ENCODE results near the gene DNAH14. TPM values are rescaled to one million over a fixed set of nuclear protein-coding genes. Genes with fewer than 3 reads are reported as not detected.

Gene DNAH14
- total RNA-seq, 2 donors from 2014 or later: 36.6 to 41.6 TPM

DNA sequence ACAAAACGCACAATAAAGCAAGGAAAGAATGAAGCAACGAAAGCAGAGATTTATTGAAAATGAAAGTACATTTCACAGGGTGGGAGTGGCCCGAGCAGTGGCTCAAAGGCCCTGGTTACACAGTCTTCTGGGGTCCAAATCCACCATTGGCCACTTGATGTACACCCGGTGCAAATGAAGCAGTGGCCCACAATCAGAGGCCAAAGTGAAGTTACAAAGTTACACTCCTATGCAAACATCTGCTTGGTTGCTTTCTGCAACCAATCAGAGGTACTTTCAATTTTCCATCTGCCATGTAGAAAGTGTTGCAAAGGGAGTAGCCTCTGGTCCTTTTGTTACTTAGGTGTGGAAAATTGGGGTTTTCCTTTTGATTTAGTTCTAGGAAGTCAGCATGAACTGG is 10.0 kb upstream of the DNAH14 start:
- H3K4me3 Mint-ChIP-seq: no peak overlapping the region
- H3K9me3 Mint-ChIP-seq: peaks cover 2% of the 10 kb centered on the region
- no peak for DNase-seq
- H3K27me3 ChIP-seq (ENCODE audit: control insufficient read depth, insufficient read depth, low read length, poor library complexity, severe bottlenecking): peaks cover 23% of the 10 kb centered on the region
- TF ChIP-seq, protein P1, sequence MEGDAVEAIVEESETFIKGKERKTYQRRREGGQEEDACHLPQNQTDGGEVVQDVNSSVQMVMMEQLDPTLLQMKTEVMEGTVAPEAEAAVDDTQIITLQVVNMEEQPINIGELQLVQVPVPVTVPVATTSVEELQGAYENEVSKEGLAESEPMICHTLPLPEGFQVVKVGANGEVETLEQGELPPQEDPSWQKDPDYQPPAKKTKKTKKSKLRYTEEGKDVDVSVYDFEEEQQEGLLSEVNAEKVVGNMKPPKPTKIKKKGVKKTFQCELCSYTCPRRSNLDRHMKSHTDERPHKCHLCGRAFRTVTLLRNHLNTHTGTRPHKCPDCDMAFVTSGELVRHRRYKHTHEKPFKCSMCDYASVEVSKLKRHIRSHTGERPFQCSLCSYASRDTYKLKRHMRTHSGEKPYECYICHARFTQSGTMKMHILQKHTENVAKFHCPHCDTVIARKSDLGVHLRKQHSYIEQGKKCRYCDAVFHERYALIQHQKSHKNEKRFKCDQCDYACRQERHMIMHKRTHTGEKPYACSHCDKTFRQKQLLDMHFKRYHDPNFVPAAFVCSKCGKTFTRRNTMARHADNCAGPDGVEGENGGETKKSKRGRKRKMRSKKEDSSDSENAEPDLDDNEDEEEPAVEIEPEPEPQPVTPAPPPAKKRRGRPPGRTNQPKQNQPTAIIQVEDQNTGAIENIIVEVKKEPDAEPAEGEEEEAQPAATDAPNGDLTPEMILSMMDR (conservative IDR thresholded peaks at IDR 0.05): no peak
- H3K4me1 Mint-ChIP-seq: no peaks in the 10 kb centered on the region
- WGBS, 2 experiments (ENCODE audit: insufficient coverage in 1 of 2, insufficient read length in 1 of 2): 94 to 98% methylated on average over 4 of the region's 4 CpGs
- no peaks in the 10 kb centered on the region for H3K4me1 ChIP-seq (ENCODE audit: control insufficient read depth, insufficient read depth, low read length)
- no peaks in the 10 kb centered on the region for H3K36me3 Mint-ChIP-seq (ENCODE audit: low read depth)
- no peaks in the 10 kb centered on the region for H3K36me3 ChIP-seq (ENCODE audit: control insufficient read depth, insufficient read depth, low read length)
- H3K9ac ChIP-seq (ENCODE audit: extremely low read depth, low read length, poor library complexity, severe bottlenecking): no peak overlapping the region
- no peak overlapping the region for H3K27ac ChIP-seq (ENCODE audit: low read depth, low read length)
- H3K9me3 ChIP-seq (ENCODE audit: control insufficient read depth, low read length): peaks cover 2% of the 10 kb centered on the region
- H3K4me3 ChIP-seq (ENCODE audit: low read length): no peak overlapping the region
- H3K27ac Mint-ChIP-seq: no peak overlapping the region
- H3K27me3 Mint-ChIP-seq (ENCODE audit: insufficient read depth): peaks cover 36% of the 10 kb centered on the region

DNA sequence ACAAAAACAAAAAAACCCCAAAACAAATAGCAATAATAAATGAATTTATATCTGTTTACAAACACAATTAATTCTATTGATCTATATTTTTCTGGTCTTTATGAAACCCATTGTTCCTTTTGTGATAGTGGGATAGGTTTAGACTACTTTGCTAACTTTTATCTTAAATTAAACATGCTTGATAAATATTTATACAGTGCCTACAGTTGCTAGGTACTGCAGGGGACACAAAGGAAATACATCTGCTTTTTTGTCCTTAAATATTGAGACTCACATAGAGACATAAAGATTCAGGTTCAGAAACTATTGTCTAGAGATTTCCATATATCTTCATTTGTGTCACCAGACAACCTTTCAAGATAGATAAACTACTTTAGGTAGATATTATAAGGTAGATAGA is 8.5 kb upstream of the DNAH14 start:
- Histone ChIP-seq H3K9ac (ENCODE audit: extremely low read depth, low read length, poor library complexity, severe bottlenecking) (no peak overlapping the region), H3K4me3 (ENCODE audit: low read length) (no peak overlapping the region), H3K27me3 (ENCODE audit: control insufficient read depth, insufficient read depth, low read length, poor library complexity, severe bottlenecking) (peaks cover 34% of the 10 kb centered on the region), H3K36me3 (ENCODE audit: control insufficient read depth, insufficient read depth, low read length) (no peaks in the 10 kb centered on the region), H3K4me1 (ENCODE audit: control insufficient read depth, insufficient read depth, low read length) (no peaks in the 10 kb centered on the region), H3K27ac (ENCODE audit: low read depth, low read length) (no peak overlapping the region), H3K9me3 (ENCODE audit: control insufficient read depth, low read length) (no peaks in the 10 kb centered on the region)
- Mint-ChIP-seq H3K9me3 (no peaks in the 10 kb centered on the region), H3K4me3 (no peak overlapping the region), H3K36me3 (ENCODE audit: low read depth) (no peaks in the 10 kb centered on the region), H3K27ac (no peak overlapping the region), H3K27me3 (ENCODE audit: insufficient read depth) (peaks cover 48% of the 10 kb centered on the region), H3K4me1 (no peaks in the 10 kb centered on the region)
- TF ChIP-seq, protein P1 (conservative IDR thresholded peaks at IDR 0.05): no peak
- DNase-seq: no peak

DNA sequence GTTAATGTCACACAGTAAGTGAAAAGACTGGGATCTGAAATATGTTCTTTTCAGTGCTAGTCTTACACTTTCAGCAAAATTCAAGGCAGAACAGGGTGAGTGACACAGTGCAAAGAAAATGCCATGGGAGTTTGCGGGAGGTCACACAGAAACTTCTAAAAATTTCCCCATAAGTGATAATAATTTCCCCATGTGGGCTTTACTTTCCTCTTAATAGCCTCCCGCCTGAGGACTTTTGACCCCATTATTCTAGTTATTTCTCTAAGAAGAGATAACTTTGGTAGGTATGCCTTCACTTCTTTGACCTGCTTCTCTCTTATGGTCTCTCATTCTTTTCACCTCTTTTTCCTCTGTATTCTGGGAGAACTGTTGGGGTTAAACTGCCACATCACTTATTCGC is 8.1 kb upstream of the DNAH14 start:
- no peak for DNase-seq
- Mint-ChIP-seq H3K27me3 (ENCODE audit: insufficient read depth) (peaks cover 51% of the 10 kb centered on the region), H3K36me3 (ENCODE audit: low read depth) (no peaks in the 10 kb centered on the region), H3K4me3 (no peak overlapping the region), H3K27ac (no peak overlapping the region), H3K4me1 (no peaks in the 10 kb centered on the region), H3K9me3 (no peaks in the 10 kb centered on the region)
- no peak overlapping the region for H3K9ac ChIP-seq (ENCODE audit: extremely low read depth, low read length, poor library complexity, severe bottlenecking)
- H3K9me3 ChIP-seq (ENCODE audit: control insufficient read depth, low read length): no peaks in the 10 kb centered on the region
- WGBS, 2 experiments (ENCODE audit: insufficient coverage in 1 of 2, insufficient read length in 1 of 2): 95 to 97% methylated on average over 2 to 3 of the region's 3 CpGs
- no peaks in the 10 kb centered on the region for H3K4me1 ChIP-seq (ENCODE audit: control insufficient read depth, insufficient read depth, low read length)
- H3K36me3 ChIP-seq (ENCODE audit: control insufficient read depth, insufficient read depth, low read length): no peaks in the 10 kb centered on the region
- no peak overlapping the region for H3K27ac ChIP-seq (ENCODE audit: low read depth, low read length)
- no peak overlapping the region for H3K4me3 ChIP-seq (ENCODE audit: low read length)
- H3K27me3 ChIP-seq (ENCODE audit: control insufficient read depth, insufficient read depth, low read length, poor library complexity, severe bottlenecking): peaks cover 38% of the 10 kb centered on the region
- TF ChIP-seq, protein P1 (conservative IDR thresholded peaks at IDR 0.05): no peak
